ENCODE data around the gene KIF5A. TPM values are rescaled to one million over a fixed set of nuclear protein-coding genes. Genes with fewer than 3 reads are reported as not detected.

Gene KIF5A
- total RNA-seq, 2 experiments from 2014 or later, result 1.9 to 2.1 TPM

- H3K4me1 Mint-ChIP-seq, result no peaks in the 10 kb centered on the region
- no peak overlapping the region for H3K4me3 Mint-ChIP-seq
- no peaks in the 10 kb centered on the region for H3K9me3 Mint-ChIP-seq (ENCODE audit: low read depth)
- DNase-seq (no peak), ATAC-seq (no peak)
- no peaks in the 10 kb centered on the region for H3K27me3 Mint-ChIP-seq
- no peak overlapping the region for H3K27ac Mint-ChIP-seq
- CTCF ChIA-PET, result no interaction called here
- peaks cover 41% of the 10 kb centered on the region for H3K36me3 Mint-ChIP-seq
Measured at GRCh38 chr12:57533108-57533507, 16.7 kb upstream of the KIF5A start.

- Mint-ChIP-seq H3K27me3 (no peaks in the 10 kb centered on the region), H3K9me3 (ENCODE audit: low read depth) (no peaks in the 10 kb centered on the region), H3K4me3 (no peak overlapping the region), H3K27ac (no peak overlapping the region), H3K4me1 (no peaks in the 10 kb centered on the region), H3K36me3 (peaks cover 40% of the 10 kb centered on the region)
- ATAC-seq (no peak), DNase-seq (no peak)
- CTCF ChIA-PET, result interaction anchor here (0.5 to 1.0 kb wide), 2 partner anchors 78 to 1142 kb away, joined by 3 read pairs; no protein-coding TSS in a partner anchor
Measured at GRCh38 chr12:57534250-57534649, 15.6 kb upstream of the KIF5A start.

- no peak overlapping the region for H3K27ac Mint-ChIP-seq
- no peaks in the 10 kb centered on the region for H3K9me3 Mint-ChIP-seq (ENCODE audit: low read depth)
- H3K4me3 Mint-ChIP-seq, result no peak overlapping the region
- CTCF ChIA-PET, result interaction anchor here (1.0 kb wide), 1 partner anchor 79 kb away, joined by 3 read pairs; no protein-coding TSS in a partner anchor
- ATAC-seq (no peak), DNase-seq (no peak)
- H3K4me1 Mint-ChIP-seq, result no peaks in the 10 kb centered on the region
- no peaks in the 10 kb centered on the region for H3K27me3 Mint-ChIP-seq
- peaks cover 39% of the 10 kb centered on the region for H3K36me3 Mint-ChIP-seq
Measured at GRCh38 chr12:57534991-57535543, 14.8 kb upstream of the KIF5A start.

- CTCF ChIA-PET, result interaction anchor here (1.2 to 2.2 kb wide), 2 partner anchors 11 to 60 kb away, joined by 3 to 6 read pairs; partner anchors contain the start of gene DCTN2
- Mint-ChIP-seq H3K9me3 (ENCODE audit: low read depth) (no peaks in the 10 kb centered on the region), H3K4me1 (no peaks in the 10 kb centered on the region), H3K36me3 (peaks cover 36% of the 10 kb centered on the region), H3K4me3 (no peak overlapping the region), H3K27ac (no peak overlapping the region), H3K27me3 (no peaks in the 10 kb centered on the region)
- ATAC-seq (no peak), DNase-seq (no peak)
Measured at GRCh38 chr12:57535764-57536596, 13.9 kb upstream of the KIF5A start.

- no peaks in the 10 kb centered on the region for H3K27me3 Mint-ChIP-seq
- CTCF ChIA-PET, result interaction anchor here (1.2 to 2.2 kb wide), 2 partner anchors 10 to 60 kb away, joined by 3 to 6 read pairs; partner anchors contain the start of gene DCTN2
- H3K27ac Mint-ChIP-seq, result no peak overlapping the region
- no peak overlapping the region for H3K4me3 Mint-ChIP-seq
- H3K36me3 Mint-ChIP-seq, result peaks cover 34% of the 10 kb centered on the region
- no peaks in the 10 kb centered on the region for H3K9me3 Mint-ChIP-seq (ENCODE audit: low read depth)
- H3K4me1 Mint-ChIP-seq, result no peaks in the 10 kb centered on the region
- DNase-seq (no peak), ATAC-seq (no peak)
Measured at GRCh38 chr12:57536597-57536942, 13.3 kb upstream of the KIF5A start.

GRCh38 chr12:57539134-57539768 lies 10.6 kb upstream of the KIF5A start:
- Mint-ChIP-seq H3K4me3 (no peak overlapping the region), H3K9me3 (ENCODE audit: low read depth) (no peaks in the 10 kb centered on the region), H3K27ac (no peak overlapping the region), H3K4me1 (peaks cover 9% of the 10 kb centered on the region), H3K36me3 (peaks cover 18% of the 10 kb centered on the region), H3K27me3 (no peaks in the 10 kb centered on the region)
- CTCF ChIA-PET, result interaction anchor here (0.7 to 1.1 kb wide), 2 partner anchors 8 to 82 kb away, joined by 3 read pairs; no protein-coding TSS in a partner anchor
- DNase-seq (no peak), ATAC-seq (no peak)

GRCh38 chr12:57541001-57541400 lies 8.8 kb upstream of the KIF5A start:
- CTCF ChIA-PET, result no interaction called here
- Mint-ChIP-seq H3K36me3 (peaks cover 16% of the 10 kb centered on the region), H3K4me1 (peaks cover 22% of the 10 kb centered on the region)

GRCh38 chr12:57541717-57542116 lies 8.1 kb upstream of the KIF5A start:
- H3K27me3 Mint-ChIP-seq, result no peaks in the 10 kb centered on the region
- CTCF ChIA-PET, result interaction anchor here (0.8 kb wide), 1 partner anchor 234 kb away, joined by 3 read pairs; no protein-coding TSS in a partner anchor
- ATAC-seq (no peak), DNase-seq (no peak)
- H3K36me3 Mint-ChIP-seq, result peaks cover 17% of the 10 kb centered on the region
- H3K9me3 Mint-ChIP-seq (ENCODE audit: low read depth), result no peaks in the 10 kb centered on the region
- H3K4me3 Mint-ChIP-seq, result no peak overlapping the region
- H3K27ac Mint-ChIP-seq, result no peak overlapping the region
- H3K4me1 Mint-ChIP-seq, result peaks cover 28% of the 10 kb centered on the region

More at GRCh38 chr12:57541001-57541400, 8.8 kb upstream of the KIF5A start:
- H3K9me3 Mint-ChIP-seq (ENCODE audit: low read depth), result no peaks in the 10 kb centered on the region
- no peak overlapping the region for H3K4me3 Mint-ChIP-seq
- no peak overlapping the region for H3K27ac Mint-ChIP-seq
- DNase-seq (no peak), ATAC-seq (no peak)
- H3K27me3 Mint-ChIP-seq, result no peaks in the 10 kb centered on the region

GRCh38 chr12:57543581-57543980 lies 6.3 kb upstream of the KIF5A start:
- Mint-ChIP-seq H3K4me3 (no peak overlapping the region), H3K27me3 (peaks cover 3% of the 10 kb centered on the region), H3K36me3 (peaks cover 12% of the 10 kb centered on the region), H3K27ac (no peak overlapping the region), H3K9me3 (ENCODE audit: low read depth) (no peaks in the 10 kb centered on the region), H3K4me1 (peaks cover 37% of the 10 kb centered on the region)
- ATAC-seq (no peak), DNase-seq (no peak)
- CTCF ChIA-PET, result interaction anchor here (0.7 to 1.3 kb wide), 2 partner anchors 19 to 49 kb away, joined by 3 to 4 read pairs; no protein-coding TSS in a partner anchor

- peaks cover 53% of the 10 kb centered on the region for H3K4me1 Mint-ChIP-seq
- peaks cover 11% of the 10 kb centered on the region for H3K27me3 Mint-ChIP-seq
- H3K9me3 Mint-ChIP-seq (ENCODE audit: low read depth), result no peaks in the 10 kb centered on the region
- peak overlapping the region; percentile 96 for H3K27ac Mint-ChIP-seq
- CTCF ChIA-PET, result interaction anchor here (0.6 to 3.1 kb wide), 8 partner anchors 9 to 195 kb away, joined by 3 to 13 read pairs (median 6); partner anchors contain the start of genes DDIT3 and OS9
- peaks cover 7% of the 10 kb centered on the region for H3K36me3 Mint-ChIP-seq
- H3K4me3 Mint-ChIP-seq, result peak overlapping the region; percentile 100
- DNase-seq, result no peak
- ATAC-seq, result no peak
Measured at GRCh38 chr12:57545809-57546437, 3.9 kb upstream of the KIF5A start.

- H3K27ac Mint-ChIP-seq, result peak within 1 kb of the TSS; percentile 96
- peaks cover 7% of the 10 kb centered on the region for H3K36me3 Mint-ChIP-seq
- peak within 1 kb of the TSS; percentile 100 for H3K4me3 Mint-ChIP-seq
- peak; percentile 99 for DNase-seq
- CTCF ChIA-PET, result interaction anchor here (0.6 to 3.1 kb wide), 16 partner anchors 8 to 195 kb away, joined by 3 to 13 read pairs (median 4); partner anchors contain the start of genes DDIT3 and OS9
- H3K27me3 Mint-ChIP-seq, result peaks cover 11% of the 10 kb centered on the region
- no peaks in the 10 kb centered on the region for H3K9me3 Mint-ChIP-seq (ENCODE audit: low read depth)
- peaks cover 56% of the 10 kb centered on the region for H3K4me1 Mint-ChIP-seq
- peak; percentile 96 for ATAC-seq
Measured at GRCh38 chr12:57546438-57547287, 3.2 kb upstream of the KIF5A start, which contains the start of gene DCTN2. Gene DCTN2 (minus strand): TSS chr12:57547192. CDS start chr12:57547063, 129 bp downstream.

All from activated CD8-positive, alpha-beta memory T cell treated with anti-CD3 and anti-CD28 coated beads, Interleukin-2, amount 10 ng/mL, durations not matched to agents 7 days and 5 days (primary cell).